Measurements from ENCODE around the gene SPTBN5.

Gene SPTBN5

GRCh38 chr15:41811432-41812195, 82.2 kb downstream of the SPTBN5 start:
- H3K27ac ChIP-seq, result no peak overlapping the region
- no peaks in the 10 kb centered on the region for H3K9me3 ChIP-seq
- H3K4me3 ChIP-seq (ENCODE audit: low read depth in 1 of 2, low read length in 1 of 2), result no peak overlapping the region
- peaks cover 40% of the 10 kb centered on the region for H3K36me3 ChIP-seq
- TF ChIP-seq CTCF (IDR thresholded peaks at IDR 0.05), result peak; percentile 77
- H3K4me1 ChIP-seq (ENCODE audit: control insufficient read depth in 1 of 2, insufficient read depth in 1 of 2, low read depth in 1 of 2, low read length in 1 of 2), result peaks cover 0 to 3% of the 10 kb centered on the region in 2 experiments
- no peaks in the 10 kb centered on the region for H3K27me3 ChIP-seq

GRCh38 chr15:41810651-41811431, 83.0 kb downstream of the SPTBN5 start:
- H3K9me3 ChIP-seq, result no peaks in the 10 kb centered on the region
- TF ChIP-seq CTCF (IDR thresholded peaks at IDR 0.05), result no peak
- no peak overlapping the region for H3K27ac ChIP-seq
- H3K4me3 ChIP-seq (ENCODE audit: low read depth in 1 of 2, low read length in 1 of 2), result no peak overlapping the region
- H3K4me1 ChIP-seq (ENCODE audit: control insufficient read depth in 1 of 2, insufficient read depth in 1 of 2, low read depth in 1 of 2, low read length in 1 of 2), result peaks cover 0 to 3% of the 10 kb centered on the region in 2 experiments
- no peaks in the 10 kb centered on the region for H3K27me3 ChIP-seq
- peaks cover 33% of the 10 kb centered on the region for H3K36me3 ChIP-seq

- H3K27me3 ChIP-seq, result no peaks in the 10 kb centered on the region
- no peak overlapping the region for H3K4me3 ChIP-seq (ENCODE audit: low read depth in 1 of 2, low read length in 1 of 2)
- peaks cover 24% of the 10 kb centered on the region for H3K36me3 ChIP-seq
- no peak overlapping the region for H3K27ac ChIP-seq
- H3K9me3 ChIP-seq, result no peaks in the 10 kb centered on the region
- H3K4me1 ChIP-seq (ENCODE audit: control insufficient read depth in 1 of 2, insufficient read depth in 1 of 2, low read depth in 1 of 2, low read length in 1 of 2), result peaks cover 0 to 3% of the 10 kb centered on the region in 2 experiments
- no peak for TF ChIP-seq CTCF (IDR thresholded peaks at IDR 0.05)
Measured at GRCh38 chr15:41809526-41810220, 84.2 kb downstream of the SPTBN5 start.

GRCh38 chr15:41809121-41809520, 84.7 kb downstream of the SPTBN5 start:
- Histone ChIP-seq H3K27me3 (no peaks in the 10 kb centered on the region), H3K36me3 (peaks cover 18% of the 10 kb centered on the region), H3K9me3 (no peaks in the 10 kb centered on the region), H3K4me3 (ENCODE audit: low read depth in 1 of 2, low read length in 1 of 2) (no peak overlapping the region), H3K27ac (no peak overlapping the region), H3K4me1 (ENCODE audit: control insufficient read depth in 1 of 2, insufficient read depth in 1 of 2, low read depth in 1 of 2, low read length in 1 of 2) (peaks cover 0 to 3% of the 10 kb centered on the region in 2 experiments)
- TF ChIP-seq CTCF (IDR thresholded peaks at IDR 0.05), result no peak

GRCh38 chr15:41806291-41807181, 87.3 kb downstream of the SPTBN5 start:
- H3K27ac ChIP-seq, result no peak overlapping the region
- no peak overlapping the region for H3K4me3 ChIP-seq (ENCODE audit: low read depth in 1 of 2, low read length in 1 of 2)
- H3K4me1 ChIP-seq (ENCODE audit: control insufficient read depth in 1 of 2, insufficient read depth in 1 of 2, low read depth in 1 of 2, low read length in 1 of 2), result peaks cover 0 to 3% of the 10 kb centered on the region in 2 experiments
- H3K36me3 ChIP-seq, result no peaks in the 10 kb centered on the region
- H3K9me3 ChIP-seq, result no peaks in the 10 kb centered on the region
- no peaks in the 10 kb centered on the region for H3K27me3 ChIP-seq
- no peak for TF ChIP-seq CTCF (IDR thresholded peaks at IDR 0.05)
